Lung (tissue), 12 donors: ENCODE results near the gene KLK13. TPM values are rescaled to one million over a fixed set of nuclear protein-coding genes. Genes with fewer than 3 reads are reported as not detected.

Source experiments
- ATAC-seq: fragments of 200-7000 bp; cut with Tn5 transposase; one replicate; pipeline ENCODE4 v1.9.1; 2020; ENCODE audit warnings: moderate number of reproducible peaks; ENCODE audit not compliant: insufficient read depth, low FRiP score
- DNase-seq, 3 donors: peaks; one replicate each; pipeline ENCODE4 v3.0.0-alpha.2; 2013 to 2017
- H3K27ac ChIP-seq, 2 donors: one replicate each; pipeline ENCODE4 v1.5.1; 2013; ENCODE audit warnings: mild to moderate bottlenecking in 2 of 2, moderate library complexity in 2 of 2, control low read depth in 1 of 2, inconsistent platforms in 1 of 2, low read depth in 1 of 2, low read length in 1 of 2
- H3K27me3 ChIP-seq, 3 donors: one replicate each; pipeline ENCODE4 v1.5.1; 2013; ENCODE audit warnings: low read length in 2 of 3; ENCODE audit not compliant: control insufficient read depth in 3 of 3, insufficient read depth in 3 of 3
- H3K36me3 ChIP-seq, 4 donors: one replicate each; pipeline ENCODE4 v1.5.1; 2013; ENCODE audit warnings: low read length in 4 of 4, mild to moderate bottlenecking in 1 of 4, moderate library complexity in 1 of 4; ENCODE audit not compliant: control insufficient read depth in 4 of 4, insufficient read depth in 4 of 4
- H3K4me1 ChIP-seq, 5 donors: one replicate each; pipeline ENCODE4 v1.5.1; 2013; ENCODE audit warnings: low read length in 5 of 5, mild to moderate bottlenecking in 2 of 5, moderate library complexity in 1 of 5; ENCODE audit not compliant: control insufficient read depth in 5 of 5, insufficient read depth in 5 of 5
- H3K4me3 ChIP-seq: one replicate; pipeline ENCODE4 v1.5.1; 2013; ENCODE audit warnings: mild to moderate bottlenecking, control low read depth, moderate library complexity
- H3K9ac ChIP-seq, 2 donors: one replicate each; pipeline ENCODE4 v1.5.1; 2013; ENCODE audit warnings: low read length in 2 of 2, control low read depth in 1 of 2; ENCODE audit not compliant: insufficient read depth in 1 of 2
- H3K9me3 ChIP-seq, 4 donors: one replicate each; pipeline ENCODE4 v1.5.1; 2013; ENCODE audit warnings: low read length in 3 of 4, mild to moderate bottlenecking in 1 of 4, moderate library complexity in 1 of 4; ENCODE audit not compliant: control insufficient read depth in 4 of 4, insufficient read depth in 3 of 4
- CTCF ChIP-seq: IDR thresholded peaks from 2 replicates; pipeline ENCODE4 v1.5.1; 2012; ENCODE audit warnings: mild to moderate bottlenecking; ENCODE audit errors: control extremely low read depth, extremely low read depth
- WGBS, 2 donors: extraction: QIAGEN DNeasy Blood & Tissue Kit; methylation state at CpG; one replicate each; pipeline ENCODE4 v1.1.7; 2013; 5-methylcytosine and 5-hydroxymethylcytosine counted together
- polyA plus RNA-seq, 2 donors: library from polyadenylated mRNA; stranded (reverse); fragments of 200-250 nt; gene quantifications; one replicate each; pipeline ENCODE4 v1.2.1, GENCODE V29; 2013
- total RNA-seq, 2 donors: library from RNA; depleted of rRNA in 1 of 2; stranded (reverse); fragments of >200 nt in 1 of 2; gene quantifications; one replicate each; pipeline ENCODE4 v1.2.1, GENCODE V29; 2014 to 2021
- donor health status: control.
- donor health status: control.
- donor health status: Bipolar disorder and iron deficiency.
- donor health status: healthy.
- donor health status: DM: yes; HTN: yes; CAD: no.

KLK13 gene
- total and polyA plus RNA-seq, 4 donors = 0.65 to 9.3 (median 3.1) TPM

- Histone ChIP-seq H3K27me3 (peaks cover 0 to 8% (median 0%) of the 10 kb centered on the region in 3 donors), H3K9ac (no peak overlapping the region), H3K36me3 (peaks cover 0 to 2% (median 0%) of the 10 kb centered on the region in 4 donors), H3K9me3 (no peaks in the 10 kb centered on the region), H3K4me3 (no peak overlapping the region), H3K27ac (no peak overlapping the region), H3K4me1 (peaks cover 0 to 14% (median 4%) of the 10 kb centered on the region in 5 donors)
- no peak for TF ChIP-seq CTCF
- ATAC-seq (no peak), DNase-seq (no peak)
- WGBS, 2 donors = 74 to 79% methylated on average over 1 of the region's 1 CpG
These were observed 45.7 kb upstream of the KLK13 start for GRCh38 chr19:51110666-51110971.

GRCh38 chr19:51108805-51109146, 43.9 kb upstream of the KLK13 start:
- DNase-seq = no peak
- Histone ChIP-seq H3K36me3 (peaks cover 0 to 8% (median under 1%) of the 10 kb centered on the region in 4 donors), H3K4me1 (peaks cover 0 to 14% (median 4%) of the 10 kb centered on the region in 5 donors), H3K4me3 (peak overlapping the region; percentile 20), H3K27me3 (peaks cover 0 to 8% (median 0%) of the 10 kb centered on the region in 3 donors), H3K9me3 (no peaks in the 10 kb centered on the region), H3K27ac (peak overlapping the region; percentile 35 to 40), H3K9ac (peak overlapping the region in 1 of 2 donors; percentile 2)
- 3 to 4% methylated on average over 15 of the region's 15 CpGs for WGBS, 2 donors
- peak; percentile 10 for ATAC-seq
- TF ChIP-seq CTCF = no peak

- Histone ChIP-seq H3K36me3 (peaks cover 0 to 11% (median under 1%) of the 10 kb centered on the region in 4 donors), H3K27ac (peak within 1 kb of the TSS; percentile 47 to 64), H3K9ac (peak within 1 kb of the TSS; percentile 48 to 63), H3K27me3 (peaks cover 0 to 8% (median 0%) of the 10 kb centered on the region in 3 donors), H3K9me3 (no peaks in the 10 kb centered on the region), H3K4me1 (peaks cover 0 to 14% (median 4%) of the 10 kb centered on the region in 5 donors), H3K4me3 (peak within 1 kb of the TSS; percentile 89)
- DNase-seq (peak; percentile 99), ATAC-seq (peak; percentile 98)
- WGBS, 2 donors = 0 to 1% methylated on average over 39 to 43 of the region's 43 CpGs
- no peak for TF ChIP-seq CTCF
These were observed 43.3 kb upstream of the KLK13 start, which contains the start of gene CTU1 for GRCh38 chr19:51108066-51108804. Gene CTU1, minus strand, starts transcription at chr19:51108409. Its CDS starts 3,840 bp downstream, at chr19:51104569.
